Gastroesophageal sphincter (tissue), 4 donors: ENCODE results near the gene JAML. TPM values are rescaled to one million over a fixed set of nuclear protein-coding genes. Genes with fewer than 3 reads are reported as not detected.

ENCODE experiments used
- ATAC-seq: fragments of 150-250 bp; one replicate; pipeline ENCODE4 v1.9.1; 2016; ENCODE audit warnings: mild to moderate bottlenecking, moderate library complexity
- H3K27ac ChIP-seq, 4 donors: fragments of 200-600 bp; sonication (generic) in 3 of 4; 1 replicate in 3 of 4; 2 replicates in 1 of 4; pipeline ENCODE4 v1.5.1; 2016 to 2019
- H3K27me3 ChIP-seq: fragments of 200-600 bp; sonication (generic); one replicate; pipeline ENCODE4 v1.5.1; 2019
- H3K36me3 ChIP-seq, 2 donors: fragments of 200-600 bp; sonication (generic); one replicate each; pipeline ENCODE4 v1.5.1; 2019; ENCODE audit warnings: control low read depth in 1 of 2
- H3K4me1 ChIP-seq, 3 donors: fragments of 200-600 bp; sonication (generic); 1 replicate in 2 of 3; 2 replicates in 1 of 3; pipeline ENCODE4 v1.5.1; 2016 to 2019; ENCODE audit warnings: control low read depth in 2 of 3
- H3K4me3 ChIP-seq, 2 donors: fragments of 200-600 bp; sonication (generic); one replicate each; pipeline ENCODE4 v1.5.1; 2019; ENCODE audit warnings: mild to moderate bottlenecking in 1 of 2, moderate library complexity in 1 of 2
- H3K9me3 ChIP-seq, 3 donors: fragments of 200-600 bp; sonication (generic); one replicate each; pipeline ENCODE4 v1.5.1; 2017 to 2019; ENCODE audit warnings: control low read depth in 2 of 3
- EP300 ChIP-seq: sonication (generic); formaldehyde crosslinking; IDR thresholded peaks from one replicate; pipeline ENCODE4 v1.6.1; 2017; ENCODE audit warnings: antibody characterized with exemption, mild to moderate bottlenecking
- POLR2A ChIP-seq, 2 donors: fragments of 450-650 bp; IDR thresholded peaks; one replicate each; pipeline ENCODE4 v1.6.1; 2017; ENCODE audit warnings: antibody characterized with exemption in 2 of 2, mild to moderate bottlenecking in 2 of 2, moderate library complexity in 1 of 2
- POLR2AphosphoS5 ChIP-seq: sonication (generic); formaldehyde crosslinking; IDR thresholded peaks from one replicate; pipeline ENCODE4 v1.6.1; 2017; ENCODE audit warnings: antibody characterized with exemption
- WGBS, 2 donors: methylation state at CpG; one replicate each; pipeline ENCODE4 v1.1.5; 2018; ENCODE audit warnings: low coverage in 1 of 2; 5-methylcytosine and 5-hydroxymethylcytosine counted together
- total RNA-seq, 4 donors: library from RNA; depleted of rRNA; stranded (reverse); fragments of >200 nt; gene quantifications; one replicate each; pipeline ENCODE4 v1.1.0, GENCODE V29; 2016
- TF ChIP-seq, protein P1 (sequence below), 4 experiments: fragments of 200-600 bp in 2 of 4; fragments of 450-650 bp in 2 of 4; sonication (generic) in 1 of 4; IDR thresholded peaks; one replicate each; pipeline ENCODE4 v1.5.1; 2017 to 2019; ENCODE audit warnings: antibody characterized with exemption in 4 of 4, mild to moderate bottlenecking in 2 of 4, moderate library complexity in 2 of 4

JAML gene
- total RNA-seq, 4 donors from 2014 or later, result 0.58 to 5.7 (median 2.4) TPM

DNA sequence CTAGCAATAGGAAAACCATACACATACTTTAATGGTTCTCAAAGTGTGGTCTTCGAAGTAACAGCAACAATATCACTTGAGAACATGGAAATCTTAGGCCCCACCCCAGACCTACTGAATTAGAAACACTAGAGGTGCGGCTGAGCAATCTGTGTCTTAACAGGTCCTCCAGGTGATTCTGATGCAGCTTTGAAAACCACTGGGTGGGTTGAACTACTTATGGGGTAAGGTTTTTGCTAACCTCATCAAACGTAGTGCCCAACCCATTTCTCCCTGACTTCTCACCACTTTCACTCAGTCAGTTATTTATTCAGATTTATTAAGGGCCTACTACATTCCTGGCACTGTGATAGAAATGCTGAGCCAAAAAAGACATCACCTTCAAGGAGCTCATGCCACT, 35.5 kb upstream of the JAML start:
- no peak for ATAC-seq
- H3K27ac ChIP-seq, result no peak overlapping the region
- H3K4me3 ChIP-seq, result no peak overlapping the region
- H3K36me3 ChIP-seq, result no peaks in the 10 kb centered on the region
- H3K4me1 ChIP-seq, result peaks cover 0 to 12% (median 0%) of the 10 kb centered on the region in 3 donors
- TF ChIP-seq EP300, result no peak
- no peak for TF ChIP-seq POLR2A (IDR thresholded peaks at IDR 0.05)
- TF ChIP-seq, protein P1, sequence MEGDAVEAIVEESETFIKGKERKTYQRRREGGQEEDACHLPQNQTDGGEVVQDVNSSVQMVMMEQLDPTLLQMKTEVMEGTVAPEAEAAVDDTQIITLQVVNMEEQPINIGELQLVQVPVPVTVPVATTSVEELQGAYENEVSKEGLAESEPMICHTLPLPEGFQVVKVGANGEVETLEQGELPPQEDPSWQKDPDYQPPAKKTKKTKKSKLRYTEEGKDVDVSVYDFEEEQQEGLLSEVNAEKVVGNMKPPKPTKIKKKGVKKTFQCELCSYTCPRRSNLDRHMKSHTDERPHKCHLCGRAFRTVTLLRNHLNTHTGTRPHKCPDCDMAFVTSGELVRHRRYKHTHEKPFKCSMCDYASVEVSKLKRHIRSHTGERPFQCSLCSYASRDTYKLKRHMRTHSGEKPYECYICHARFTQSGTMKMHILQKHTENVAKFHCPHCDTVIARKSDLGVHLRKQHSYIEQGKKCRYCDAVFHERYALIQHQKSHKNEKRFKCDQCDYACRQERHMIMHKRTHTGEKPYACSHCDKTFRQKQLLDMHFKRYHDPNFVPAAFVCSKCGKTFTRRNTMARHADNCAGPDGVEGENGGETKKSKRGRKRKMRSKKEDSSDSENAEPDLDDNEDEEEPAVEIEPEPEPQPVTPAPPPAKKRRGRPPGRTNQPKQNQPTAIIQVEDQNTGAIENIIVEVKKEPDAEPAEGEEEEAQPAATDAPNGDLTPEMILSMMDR (IDR thresholded peaks at IDR 0.05), result no peak
- TF ChIP-seq POLR2AphosphoS5, result no peak
- 73 to 85% methylated on average over 2 of the region's 3 CpGs for WGBS, 2 donors
- H3K9me3 ChIP-seq, result no peaks in the 10 kb centered on the region
- peaks cover 68% of the 10 kb centered on the region for H3K27me3 ChIP-seq

DNA sequence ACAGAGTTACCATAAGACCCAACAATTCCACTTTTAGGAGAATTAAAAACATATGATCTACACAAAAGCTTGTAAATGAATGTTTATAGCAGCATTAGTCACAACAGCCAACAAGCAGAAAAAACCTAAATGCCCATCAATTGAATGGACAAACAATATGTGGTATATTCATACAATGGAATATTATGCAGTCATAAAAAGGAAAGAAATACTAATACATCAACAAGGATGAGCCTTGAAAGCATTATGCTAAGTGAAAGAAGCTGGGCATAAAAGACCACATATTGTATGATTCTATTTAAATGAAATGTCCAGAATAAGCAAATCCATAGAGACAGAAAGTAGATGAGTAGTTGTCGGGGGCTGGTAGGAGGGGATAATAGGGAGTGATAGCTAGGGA, 34.3 kb upstream of the JAML start:
- Histone ChIP-seq H3K36me3 (no peaks in the 10 kb centered on the region), H3K27me3 (peaks cover 67% of the 10 kb centered on the region), H3K27ac (no peak overlapping the region), H3K4me3 (no peak overlapping the region), H3K4me1 (peaks cover 0 to 8% (median 0%) of the 10 kb centered on the region in 3 donors), H3K9me3 (no peaks in the 10 kb centered on the region)
- no peak for ATAC-seq
- TF ChIP-seq POLR2AphosphoS5, result no peak
- TF ChIP-seq, protein P1 (IDR thresholded peaks at IDR 0.05), result no peak
- no peak for TF ChIP-seq POLR2A (IDR thresholded peaks at IDR 0.05)
- TF ChIP-seq EP300, result no peak
- WGBS, 2 donors, result 92 to 100% methylated on average over 1 of the region's 1 CpG

DNA sequence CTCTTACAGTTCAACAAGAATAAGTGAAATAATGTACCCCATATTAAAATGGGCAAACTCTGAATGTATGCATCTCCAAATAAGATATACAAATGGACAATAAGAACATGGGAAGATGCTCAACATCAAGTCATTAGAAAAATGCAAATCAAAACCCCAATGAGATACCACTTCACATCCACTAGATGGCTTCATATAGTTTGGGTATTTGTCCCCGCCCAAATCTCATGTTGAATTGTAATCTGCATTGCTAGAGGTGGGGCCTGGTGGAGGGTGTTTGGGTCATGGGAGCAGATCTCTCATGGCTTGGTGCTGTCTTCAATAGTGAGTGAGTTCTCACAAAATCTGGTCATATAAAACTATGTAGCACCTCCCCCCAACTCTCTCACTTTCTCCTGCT, 33.6 kb upstream of the JAML start:
- no peak for ATAC-seq
- Histone ChIP-seq H3K27me3 (peaks cover 64% of the 10 kb centered on the region), H3K4me1 (peaks cover 0 to under 1% (median 0%) of the 10 kb centered on the region in 3 donors), H3K9me3 (no peaks in the 10 kb centered on the region), H3K27ac (no peak overlapping the region), H3K36me3 (no peaks in the 10 kb centered on the region), H3K4me3 (no peak overlapping the region)
- TF ChIP-seq POLR2AphosphoS5, result no peak
- TF ChIP-seq, protein P1 (IDR thresholded peaks at IDR 0.05), result no peak
- no peak for TF ChIP-seq POLR2A (IDR thresholded peaks at IDR 0.05)
- no peak for TF ChIP-seq EP300
- 0% methylated on average over 1 of the region's 1 CpG for WGBS, 2 donors

DNA sequence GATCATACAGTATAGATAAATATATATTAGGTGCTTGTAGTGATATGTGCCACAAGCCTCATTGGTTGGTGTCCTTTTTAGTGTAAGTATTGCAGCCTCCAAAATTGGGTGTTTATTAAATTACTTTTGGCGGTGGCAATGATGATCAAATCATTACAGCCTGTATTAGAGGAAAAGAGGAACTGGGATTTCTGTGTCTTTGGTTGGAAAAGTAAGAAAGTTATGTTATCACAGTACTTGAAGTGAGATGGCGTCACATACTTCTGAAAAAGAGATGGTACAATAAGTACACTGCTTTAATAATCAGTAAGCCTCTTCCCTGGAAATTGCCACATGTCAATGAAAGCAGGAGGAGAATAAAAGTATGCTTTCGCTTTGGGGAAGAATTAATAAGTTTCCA, 27.9 kb upstream of the JAML start:
- H3K27ac ChIP-seq, result peak overlapping the region in 1 of 4 donors; percentile 62
- H3K36me3 ChIP-seq, result no peaks in the 10 kb centered on the region
- no peaks in the 10 kb centered on the region for H3K9me3 ChIP-seq
- 70 to 72% methylated on average over 3 of the region's 3 CpGs for WGBS, 2 donors
- TF ChIP-seq POLR2A (IDR thresholded peaks at IDR 0.05), result no peak
- TF ChIP-seq POLR2AphosphoS5, result no peak
- TF ChIP-seq, protein P1 (IDR thresholded peaks at IDR 0.05), result no peak
- TF ChIP-seq EP300, result no peak
- H3K4me1 ChIP-seq, result peaks cover 0 to 12% (median 0%) of the 10 kb centered on the region in 3 donors
- H3K27me3 ChIP-seq, result peaks cover 48% of the 10 kb centered on the region
- ATAC-seq, result no peak
- peak overlapping the region in 1 of 2 donors; percentile 70 for H3K4me3 ChIP-seq

DNA sequence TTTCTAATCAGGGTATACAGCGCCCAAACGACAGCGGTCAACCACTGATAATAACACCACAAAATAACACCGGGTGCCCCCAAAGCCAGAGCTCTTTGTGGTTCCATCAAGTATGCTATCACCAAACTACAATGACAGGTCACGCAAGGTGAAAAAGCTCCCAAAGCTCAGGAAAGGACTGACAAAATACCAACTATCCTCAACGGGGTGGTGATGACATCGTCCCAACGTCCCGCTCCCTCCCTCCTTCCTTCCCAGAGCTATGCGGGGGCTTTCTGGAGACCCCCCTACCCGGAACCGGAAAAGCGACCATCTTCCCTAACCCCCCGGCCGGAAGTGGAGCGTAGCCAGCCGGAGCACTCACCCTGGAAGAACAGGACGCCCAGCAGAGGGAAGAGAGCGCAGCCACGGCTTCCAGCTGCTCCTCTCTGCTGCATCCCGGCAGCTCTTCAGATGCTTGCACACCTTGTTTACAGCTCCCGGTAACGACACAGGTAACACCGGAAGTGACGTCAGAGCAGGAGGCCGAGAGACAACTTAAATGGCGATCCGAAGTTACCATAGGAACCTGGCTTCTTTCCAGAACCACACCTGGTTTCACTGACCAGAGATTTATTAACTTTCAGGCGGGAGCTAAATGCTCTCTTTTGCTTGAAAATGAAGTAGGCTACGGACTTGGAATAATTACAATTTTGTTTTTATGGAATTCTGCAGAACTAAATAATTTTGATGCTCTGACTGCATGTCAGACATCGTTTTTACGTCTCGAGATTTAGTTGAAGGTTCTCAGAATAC, 27.2 kb upstream of the JAML start, which contains the start of gene MPZL3:
Gene MPZL3, minus strand, starts transcription at position 508 of the 795 bp plus-strand sequence. Its CDS starts 71 bp downstream, at position 437.
- 4 to 5% methylated on average over 16 to 19 of the region's 33 CpGs for WGBS, 2 donors
- H3K27ac ChIP-seq, result peak within 1 kb of the TSS; percentile 18 to 68 (median 64)
- H3K36me3 ChIP-seq, result no peaks in the 10 kb centered on the region
- TF ChIP-seq POLR2AphosphoS5, result no peak
- TF ChIP-seq, protein P1 (IDR thresholded peaks at IDR 0.05), result peak in 1 of 4 experiments; percentile 10
- H3K4me3 ChIP-seq, result peak within 1 kb of the TSS; percentile 70 to 99
- H3K9me3 ChIP-seq, result no peaks in the 10 kb centered on the region
- H3K27me3 ChIP-seq, result peaks cover 51% of the 10 kb centered on the region
- ATAC-seq, result peak; percentile 36
- H3K4me1 ChIP-seq, result peaks cover 0 to 12% (median 0%) of the 10 kb centered on the region in 3 donors
